ENCODE measurements around the gene GPR55. TPM values are rescaled to one million over a fixed set of nuclear protein-coding genes. Genes with fewer than 3 reads are reported as not detected.

Gene GPR55
- total RNA-seq, 1 experiment from 2014 or later = not detected

- ChIA-PET POLR2A (no interaction called here), CTCF (no interaction called here)
- Mint-ChIP-seq H3K9me3 (peaks cover 20% of the 10 kb centered on the region), H3K27me3 (ENCODE audit: low read depth) (peaks cover 31% of the 10 kb centered on the region), H3K4me1 (peaks cover 12% of the 10 kb centered on the region), H3K4me3 (no peak overlapping the region), H3K27ac (no peak overlapping the region), H3K36me3 (no peaks in the 10 kb centered on the region)
- DNase-seq (ENCODE audit: low spot score) (no peak), ATAC-seq (no peak)
- TF ChIP-seq SMAD3 (CRISPR knock-in tag; IDR thresholded peaks at IDR 0.05; ENCODE audit: borderline replicate concordance) (no peak), ZNF416 (CRISPR knock-in tag; IDR thresholded peaks at IDR 0.05) (no peak), ZMAT4 (CRISPR knock-in tag; IDR thresholded peaks at IDR 0.05) (no peak), ESRRA (CRISPR knock-in tag; IDR thresholded peaks at IDR 0.05; ENCODE audit: borderline replicate concordance) (no peak), ZBTB43 (CRISPR knock-in tag; IDR thresholded peaks at IDR 0.05) (no peak), NFE2L1 (CRISPR knock-in tag; IDR thresholded peaks at IDR 0.05) (no peak), USF1 (CRISPR knock-in tag; IDR thresholded peaks at IDR 0.05) (no peak), E2F4 (CRISPR knock-in tag; IDR thresholded peaks at IDR 0.05; ENCODE audit: borderline replicate concordance, low read depth) (no peak), ARID4B (CRISPR knock-in tag; IDR thresholded peaks at IDR 0.05; ENCODE audit: borderline replicate concordance) (no peak), OVOL2 (CRISPR knock-in tag; IDR thresholded peaks at IDR 0.05; ENCODE audit: borderline replicate concordance) (no peak), FOXP4 (CRISPR knock-in tag; IDR thresholded peaks at IDR 0.05) (no peak), HMGXB4 (CRISPR knock-in tag; IDR thresholded peaks at IDR 0.05) (no peak), ETV6 (CRISPR knock-in tag; IDR thresholded peaks at IDR 0.05) (no peak), E2F1 (CRISPR knock-in tag; IDR thresholded peaks at IDR 0.05) (no peak), GRHL2 (CRISPR knock-in tag; IDR thresholded peaks at IDR 0.05; ENCODE audit: insufficient replicate concordance, severe bottlenecking) (no peak), ZNF281 (CRISPR knock-in tag; IDR thresholded peaks at IDR 0.05) (no peak), ZNF138 (CRISPR knock-in tag; conservative IDR thresholded peaks at IDR 0.05) (no peak)
Observed at GRCh38 chr2:230960026-230960425, 35.0 kb upstream of the GPR55 start.

All from WTC11 (cell line).